HG03066 (cell line): ENCODE results near the gene PCDH7.

Experiments
- ATAC-seq: cut with Tn5 transposase; IDR thresholded peaks from one replicate; pipeline ENCODE4 v1.9.1; 2021; ENCODE audit warnings: low read depth; ENCODE audit not compliant: unreplicated experiment

PCDH7 gene

GRCh38 chr4:30776451-30776850 is 56.3 kb downstream of the PCDH7 start:
- ATAC-seq = no peak

GRCh38 chr4:30776921-30777415 is 56.8 kb downstream of the PCDH7 start:
- no peak for ATAC-seq
